OCI-LY7 (cell line): Measurements from ENCODE around the gene BICD1. TPM values are rescaled to one million over a fixed set of nuclear protein-coding genes. Genes with fewer than 3 reads are reported as not detected.

Experiments used
- BruUV-seq: library from RNA; stranded (reverse); fragments of 400-500 nt; replicated peaks from 2 replicates; lab custom pipeline; 2021; lab: Mats Ljungman, UMichigan
- CTCF ChIA-PET: fragments of 300-600 bp; sonication (Branson Sonifier 250); formaldehyde crosslinking; loops from one replicate; lab custom pipeline; 2022; ENCODE audit warnings: antibody characterized with exemption; ENCODE audit not compliant: unreplicated experiment; lab: Charles Lee
- POLR2A ChIA-PET: fragments of 300-600 bp; sonication (Branson Sonifier 250); formaldehyde crosslinking; loops from one replicate; lab custom pipeline; 2022; ENCODE audit warnings: antibody characterized with exemption; lab: Charles Lee
- DNase-seq: peaks from one replicate; pipeline ENCODE4 v3.0.0-alpha.2; 2015; ENCODE audit warnings: low spot score
- H2AFZ ChIP-seq: fragments of 200-600 bp; sonication (generic), shearing (Covaris generic); 2 replicates; pipeline ENCODE4 v1.6.1; 2014; ENCODE audit warnings: mild to moderate bottlenecking, antibody characterized with exemption, low read length, moderate library complexity
- H3K27ac ChIP-seq: fragments of 200-600 bp; sonication (generic); 2 replicates; pipeline ENCODE4 v1.5.1; 2014; ENCODE audit warnings: mixed run types, low read depth, mild to moderate bottlenecking, moderate library complexity, low read length, inconsistent platforms; ENCODE audit not compliant: poor library complexity, severe bottlenecking
- H3K36me3 ChIP-seq: fragments of 200-600 bp; sonication (generic); 2 replicates; pipeline ENCODE4 v1.6.1; 2014; ENCODE audit warnings: mild to moderate bottlenecking, antibody characterized with exemption, low read length, moderate library complexity, mixed read lengths; ENCODE audit not compliant: insufficient read depth
- H3K4me1 ChIP-seq: fragments of 200-600 bp; sonication (generic); 2 replicates; pipeline ENCODE4 v1.5.1; 2014; ENCODE audit warnings: mild to moderate bottlenecking, low read length; ENCODE audit not compliant: insufficient read depth, poor library complexity, severe bottlenecking
- H3K4me2 ChIP-seq: fragments of 200-600 bp; sonication (generic); 2 replicates; pipeline ENCODE4 v1.6.1; 2014; ENCODE audit warnings: mild to moderate bottlenecking, low read length
- H3K4me3 ChIP-seq: fragments of 200-600 bp; sonication (generic); 2 replicates; pipeline ENCODE4 v1.5.1; 2014; ENCODE audit warnings: mild to moderate bottlenecking, low read depth, low read length; ENCODE audit not compliant: poor library complexity, severe bottlenecking
- H3K79me2 ChIP-seq: fragments of 200-600 bp; sonication (generic); 2 replicates; pipeline ENCODE4 v1.6.1; 2016; ENCODE audit warnings: low read depth, mild to moderate bottlenecking, low read length, moderate library complexity, mixed read lengths; ENCODE audit not compliant: insufficient read depth
- H3K9me2 ChIP-seq: fragments of 200-600 bp; sonication (generic); 2 replicates; pipeline ENCODE4 v1.6.1; 2016; ENCODE audit warnings: mild to moderate bottlenecking, low read length, mixed read lengths; ENCODE audit not compliant: insufficient read depth
- H3K9me3 ChIP-seq: fragments of 200-600 bp; sonication (generic); 2 replicates; pipeline ENCODE4 v1.6.1; 2014; ENCODE audit warnings: mild to moderate bottlenecking, mixed run types, low read length, mixed read lengths
- H4K20me1 ChIP-seq: fragments of 200-600 bp; sonication (generic); 2 replicates; pipeline ENCODE4 v1.6.1; 2014; ENCODE audit warnings: mild to moderate bottlenecking, antibody characterized with exemption, low read length, moderate library complexity, mixed read lengths; ENCODE audit not compliant: insufficient read depth
- EZH2phosphoT487 ChIP-seq: fragments of 200-600 bp; sonication (generic); IDR thresholded peaks from 2 replicates; pipeline ENCODE4 v1.6.1; 2018; ENCODE audit warnings: low read depth, borderline replicate concordance, mild to moderate bottlenecking, mixed run types, antibody characterized with exemption, low read length, moderate library complexity, mixed read lengths
- intact Hi-C: fragments of 100-400 bp; cut with micrococcal nuclease; formaldehyde crosslinking; loops from one replicate; pipeline ENCODE4 v1.10.0; 2022; ENCODE audit not compliant: unreplicated experiment
- total RNA-seq, 2 experiments: library from RNA; depleted of rRNA in 1 of 2; stranded (reverse); fragments of >200 nt in 1 of 2; shearing (Covaris generic) in 1 of 2; gene quantifications; 2 replicates each; pipeline ENCODE4 v1.2.3, GENCODE V29; 2014 to 2022
- TF ChIP-seq, protein P1 (sequence below): fragments of 200-600 bp; sonication (generic); conservative IDR thresholded peaks from 2 replicates; pipeline ENCODE4 v1.5.1; 2014; ENCODE audit warnings: mild to moderate bottlenecking, antibody characterized with exemption, low read length, moderate library complexity, mixed read lengths

The BICD1 gene
- total RNA-seq, 2 experiments from 2014 or later: 42.9 to 88.2 TPM

DNA sequence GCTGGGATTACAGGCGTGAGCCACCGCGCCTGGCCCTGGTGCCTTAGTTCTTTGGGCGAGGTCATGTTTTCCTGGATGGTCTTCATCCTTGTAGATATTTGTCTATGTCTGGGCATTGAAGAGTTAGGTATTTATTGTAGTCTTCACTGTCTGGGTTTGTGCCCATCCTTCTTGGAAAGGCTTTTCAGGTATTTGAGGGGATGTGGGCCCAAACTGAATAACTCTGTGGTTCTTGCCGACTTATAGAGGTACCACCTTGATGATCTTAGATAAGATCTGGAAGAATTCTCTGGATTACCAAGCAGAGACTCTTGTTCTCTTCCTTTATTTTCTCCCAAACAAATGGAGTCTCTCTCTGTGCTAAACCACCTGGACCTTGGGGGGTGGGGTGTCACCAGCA, 311.6 kb downstream of the BICD1 start:
- DNase-seq: no peak
- BruUV-seq: no TSS peak

DNA sequence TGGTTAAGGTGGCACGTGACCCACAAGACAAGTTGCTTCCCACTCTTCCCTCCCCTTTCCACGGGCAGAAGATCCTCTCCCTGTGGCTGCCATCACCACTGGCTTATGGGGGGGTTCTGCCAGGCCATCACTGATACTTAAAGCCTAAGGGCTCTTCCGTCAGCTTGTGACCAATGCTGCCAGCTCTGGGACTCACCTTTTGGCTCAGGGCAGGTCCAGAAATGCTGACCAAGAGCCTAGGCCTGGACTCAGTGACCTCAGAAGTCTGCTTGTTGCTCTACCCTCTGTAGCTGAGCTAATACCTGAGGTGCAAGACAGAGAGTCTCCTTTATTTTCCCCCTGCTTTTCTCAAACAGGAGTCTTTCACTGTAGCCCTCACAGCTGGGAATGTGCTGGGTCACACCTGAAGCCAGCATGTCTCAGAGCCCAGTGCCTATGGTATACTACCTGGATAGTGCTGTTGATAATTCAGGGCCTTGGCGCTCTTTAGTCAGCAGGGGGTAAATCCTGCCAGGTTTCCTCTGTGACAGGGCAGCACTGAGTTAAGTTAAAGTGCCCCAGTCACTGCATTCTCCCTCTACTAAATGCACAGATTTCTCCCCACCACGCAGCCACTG, 312.4 kb downstream of the BICD1 start:
- H3K4me3 ChIP-seq: no peak overlapping the region
- intact Hi-C loops: no loop called here
- no peak for DNase-seq
- no peak overlapping the region for H2AFZ ChIP-seq
- TF ChIP-seq EZH2phosphoT487: no peak
- TF ChIP-seq, protein P1, sequence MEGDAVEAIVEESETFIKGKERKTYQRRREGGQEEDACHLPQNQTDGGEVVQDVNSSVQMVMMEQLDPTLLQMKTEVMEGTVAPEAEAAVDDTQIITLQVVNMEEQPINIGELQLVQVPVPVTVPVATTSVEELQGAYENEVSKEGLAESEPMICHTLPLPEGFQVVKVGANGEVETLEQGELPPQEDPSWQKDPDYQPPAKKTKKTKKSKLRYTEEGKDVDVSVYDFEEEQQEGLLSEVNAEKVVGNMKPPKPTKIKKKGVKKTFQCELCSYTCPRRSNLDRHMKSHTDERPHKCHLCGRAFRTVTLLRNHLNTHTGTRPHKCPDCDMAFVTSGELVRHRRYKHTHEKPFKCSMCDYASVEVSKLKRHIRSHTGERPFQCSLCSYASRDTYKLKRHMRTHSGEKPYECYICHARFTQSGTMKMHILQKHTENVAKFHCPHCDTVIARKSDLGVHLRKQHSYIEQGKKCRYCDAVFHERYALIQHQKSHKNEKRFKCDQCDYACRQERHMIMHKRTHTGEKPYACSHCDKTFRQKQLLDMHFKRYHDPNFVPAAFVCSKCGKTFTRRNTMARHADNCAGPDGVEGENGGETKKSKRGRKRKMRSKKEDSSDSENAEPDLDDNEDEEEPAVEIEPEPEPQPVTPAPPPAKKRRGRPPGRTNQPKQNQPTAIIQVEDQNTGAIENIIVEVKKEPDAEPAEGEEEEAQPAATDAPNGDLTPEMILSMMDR: no peak
- H3K4me1 ChIP-seq: no peaks in the 10 kb centered on the region
- BruUV-seq: no TSS peak
- POLR2A ChIA-PET: interaction anchor here (0.6 kb wide), 1 partner anchor 11 kb away, joined by 6 read pairs; no protein-coding TSS in a partner anchor
- H3K9me2 ChIP-seq: no peaks in the 10 kb centered on the region
- no peak overlapping the region for H3K4me2 ChIP-seq
- no peaks in the 10 kb centered on the region for H3K9me3 ChIP-seq
- H3K79me2 ChIP-seq: no peaks in the 10 kb centered on the region
- CTCF ChIA-PET: no interaction called here
- no peaks in the 10 kb centered on the region for H3K36me3 ChIP-seq
- no peaks in the 10 kb centered on the region for H4K20me1 ChIP-seq
- no peak overlapping the region for H3K27ac ChIP-seq

More for the DNA sequence above, 311.6 kb downstream of the BICD1 start:
- H3K9me2 ChIP-seq: no peaks in the 10 kb centered on the region
- no peak overlapping the region for H2AFZ ChIP-seq
- POLR2A ChIA-PET: no interaction called here
- no peaks in the 10 kb centered on the region for H3K9me3 ChIP-seq
- no peaks in the 10 kb centered on the region for H3K36me3 ChIP-seq
- H4K20me1 ChIP-seq: no peaks in the 10 kb centered on the region
- H3K79me2 ChIP-seq: no peaks in the 10 kb centered on the region
- no peak overlapping the region for H3K4me3 ChIP-seq
- no peak overlapping the region for H3K4me2 ChIP-seq
- TF ChIP-seq, protein P1: no peak
- no peak for TF ChIP-seq EZH2phosphoT487
- H3K4me1 ChIP-seq: no peaks in the 10 kb centered on the region
- no peak overlapping the region for H3K27ac ChIP-seq
- CTCF ChIA-PET: no interaction called here
- intact Hi-C loops: no loop called here

DNA sequence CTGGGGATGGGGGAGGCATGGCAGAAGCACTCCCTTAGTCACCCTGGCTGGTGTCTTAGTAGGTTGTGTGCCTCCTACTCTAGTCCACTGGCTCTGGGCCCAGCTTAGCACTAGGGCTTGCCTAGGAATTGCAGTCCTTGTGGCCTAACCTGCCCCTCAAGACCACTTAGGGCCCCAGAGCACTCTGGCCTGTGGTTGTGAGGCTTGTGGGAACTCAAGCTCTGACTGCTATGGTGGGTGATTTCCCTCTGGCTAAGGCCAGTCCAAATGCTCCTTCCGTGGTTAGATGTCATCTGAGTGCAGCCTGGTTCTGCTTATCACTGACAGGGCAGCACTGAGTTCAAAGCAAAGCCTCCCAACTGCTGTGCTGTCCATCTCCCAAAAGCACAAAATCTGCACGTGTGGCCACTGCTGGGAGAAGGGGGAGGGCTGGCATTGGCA, 312.9 kb downstream of the BICD1 start:
- CTCF ChIA-PET: no interaction called here
- Histone ChIP-seq H3K79me2 (no peaks in the 10 kb centered on the region), H3K4me2 (no peak overlapping the region), H3K4me3 (no peak overlapping the region), H3K9me2 (no peaks in the 10 kb centered on the region), H3K9me3 (no peaks in the 10 kb centered on the region), H3K27ac (no peak overlapping the region), H3K4me1 (no peaks in the 10 kb centered on the region), H2AFZ (no peak overlapping the region), H3K36me3 (no peaks in the 10 kb centered on the region), H4K20me1 (no peaks in the 10 kb centered on the region)
- no peak for TF ChIP-seq EZH2phosphoT487
- TF ChIP-seq, protein P1: no peak
- no TSS peak for BruUV-seq
- intact Hi-C loops: no loop called here
- POLR2A ChIA-PET: no interaction called here
- DNase-seq: no peak
